A549 (cell line): ENCODE data around the gene TMCO2.

ENCODE experiments used
- EP300 ChIP-seq, 2 experiments: fragments of >200 bp; sonication (Bioruptor Twin); formaldehyde crosslinking; IDR thresholded peaks; 2 replicates in 1 of 2; 3 replicates in 1 of 2; pipeline ENCODE4 v1.6.1; 2016 to 2017
- MAZ ChIP-seq: fragments of 150-350 bp; IDR thresholded peaks from 2 replicates; pipeline ENCODE4 v1.6.1; 2014; ENCODE audit warnings: antibody characterized with exemption, low read depth, low read length, borderline replicate concordance

- TF ChIP-seq MAZ (no peak), EP300 (IDR thresholded peaks at IDR 0.05) (no peak)
Observed at GRCh38 chr1:40255231-40255630, 7.5 kb downstream of the TMCO2 start.
